ENCODE measurements around the gene PCNX2.
"Not testable (repeated sequence)": the region's sequence is repeated elsewhere in the genome, so short reads cannot be mapped to it uniquely, and the experiment has no call there.

Gene PCNX2

GRCh38 chr1:233019778-233020325 is 275.7 kb downstream of the PCNX2 start:
- Mint-ChIP-seq H3K36me3 (ENCODE audit: low read depth) (peaks cover 57% of the 10 kb centered on the region), H3K27me3 (no peaks in the 10 kb centered on the region), H3K9me3 (no peaks in the 10 kb centered on the region), H3K4me1 (ENCODE audit: low read depth) (peaks cover 2% of the 10 kb centered on the region), H3K4me3 (no peak overlapping the region), H3K27ac (no peak overlapping the region)
- DNase-seq, result no peak

- H3K4me1 Mint-ChIP-seq (ENCODE audit: low read depth), result peaks cover 2% of the 10 kb centered on the region
- no peaks in the 10 kb centered on the region for H3K27me3 Mint-ChIP-seq
- no peak overlapping the region for H3K4me3 Mint-ChIP-seq
- peaks cover 58% of the 10 kb centered on the region for H3K36me3 Mint-ChIP-seq (ENCODE audit: low read depth)
- no peak for DNase-seq
- no peaks in the 10 kb centered on the region for H3K9me3 Mint-ChIP-seq
- H3K27ac Mint-ChIP-seq, result no peak overlapping the region
These were observed 276.4 kb downstream of the PCNX2 start for GRCh38 chr1:233019083-233019482.

GRCh38 chr1:233016798-233017197 is 278.7 kb downstream of the PCNX2 start:
- H3K36me3 Mint-ChIP-seq (ENCODE audit: low read depth), result peaks cover 67% of the 10 kb centered on the region
- no peak for DNase-seq
- H3K4me3 Mint-ChIP-seq, result no peak overlapping the region
- no peaks in the 10 kb centered on the region for H3K9me3 Mint-ChIP-seq
- H3K27ac Mint-ChIP-seq, result no peak overlapping the region
- H3K4me1 Mint-ChIP-seq (ENCODE audit: low read depth), result peaks cover 2% of the 10 kb centered on the region
- H3K27me3 Mint-ChIP-seq, result no peaks in the 10 kb centered on the region

GRCh38 chr1:233015965-233016364 is 279.6 kb downstream of the PCNX2 start:
- Mint-ChIP-seq H3K4me3 (no peak overlapping the region), H3K36me3 (ENCODE audit: low read depth) (peaks cover 69% of the 10 kb centered on the region), H3K9me3 (no peaks in the 10 kb centered on the region), H3K27me3 (no peaks in the 10 kb centered on the region), H3K4me1 (ENCODE audit: low read depth) (peaks cover 2% of the 10 kb centered on the region), H3K27ac (no peak overlapping the region)
- no peak for DNase-seq

- Mint-ChIP-seq H3K4me3 (no peak overlapping the region), H3K36me3 (ENCODE audit: low read depth) (peaks cover 70% of the 10 kb centered on the region), H3K27ac (no peak overlapping the region), H3K4me1 (ENCODE audit: low read depth) (peaks cover 2% of the 10 kb centered on the region), H3K9me3 (no peaks in the 10 kb centered on the region), H3K27me3 (no peaks in the 10 kb centered on the region)
- no peak for DNase-seq
These were observed 283.5 kb downstream of the PCNX2 start for GRCh38 chr1:233012021-233012420.

GRCh38 chr1:233010146-233010545 is 285.4 kb downstream of the PCNX2 start:
- H3K27me3 Mint-ChIP-seq, result no peaks in the 10 kb centered on the region
- H3K27ac Mint-ChIP-seq, result no peak overlapping the region
- DNase-seq, result no peak
- H3K9me3 Mint-ChIP-seq, result no peaks in the 10 kb centered on the region
- H3K4me3 Mint-ChIP-seq, result no peak overlapping the region
- H3K36me3 Mint-ChIP-seq (ENCODE audit: low read depth), result peaks cover 73% of the 10 kb centered on the region
- H3K4me1 Mint-ChIP-seq (ENCODE audit: low read depth), result no peaks in the 10 kb centered on the region

GRCh38 chr1:233006541-233006973 is 289.0 kb downstream of the PCNX2 start:
- Mint-ChIP-seq H3K27ac (no peak overlapping the region), H3K4me3 (no peak overlapping the region), H3K4me1 (ENCODE audit: low read depth) (no peaks in the 10 kb centered on the region), H3K9me3 (no peaks in the 10 kb centered on the region), H3K36me3 (ENCODE audit: low read depth) (peaks cover 70% of the 10 kb centered on the region), H3K27me3 (no peaks in the 10 kb centered on the region)
- no peak for DNase-seq

GRCh38 chr1:233006108-233006507 is 289.4 kb downstream of the PCNX2 start:
- H3K27me3 Mint-ChIP-seq, result no peaks in the 10 kb centered on the region
- H3K36me3 Mint-ChIP-seq (ENCODE audit: low read depth), result peaks cover 72% of the 10 kb centered on the region
- no peaks in the 10 kb centered on the region for H3K4me1 Mint-ChIP-seq (ENCODE audit: low read depth)
- DNase-seq, result no peak
- no peaks in the 10 kb centered on the region for H3K9me3 Mint-ChIP-seq
- H3K27ac Mint-ChIP-seq, result no peak overlapping the region
- H3K4me3 Mint-ChIP-seq, result no peak overlapping the region

- Mint-ChIP-seq H3K27ac (no peak overlapping the region), H3K4me1 (ENCODE audit: low read depth) (no peaks in the 10 kb centered on the region), H3K27me3 (no peaks in the 10 kb centered on the region), H3K4me3 (no peak overlapping the region), H3K36me3 (ENCODE audit: low read depth) (peaks cover 76% of the 10 kb centered on the region), H3K9me3 (no peaks in the 10 kb centered on the region)
- no peak for DNase-seq
These were observed 289.8 kb downstream of the PCNX2 start for GRCh38 chr1:233005703-233006102.

GRCh38 chr1:233005156-233005555 is 290.4 kb downstream of the PCNX2 start:
- Mint-ChIP-seq H3K36me3 (ENCODE audit: low read depth) (peaks cover 80% of the 10 kb centered on the region), H3K27me3 (no peaks in the 10 kb centered on the region), H3K4me3 (no peak overlapping the region), H3K4me1 (ENCODE audit: low read depth) (no peaks in the 10 kb centered on the region), H3K9me3 (no peaks in the 10 kb centered on the region), H3K27ac (no peak overlapping the region)
- no peak for DNase-seq

- no peak overlapping the region for H3K27ac Mint-ChIP-seq
These were observed 291.1 kb downstream of the PCNX2 start for GRCh38 chr1:233004451-233004850.

GRCh38 chr1:233003638-233004037 is 291.9 kb downstream of the PCNX2 start:
- peaks cover 82% of the 10 kb centered on the region for H3K36me3 Mint-ChIP-seq (ENCODE audit: low read depth)
- not testable (repeated sequence) for H3K4me1 Mint-ChIP-seq (ENCODE audit: low read depth); H3K27ac Mint-ChIP-seq; DNase-seq; H3K4me3 Mint-ChIP-seq; H3K27me3 Mint-ChIP-seq; H3K9me3 Mint-ChIP-seq

More at GRCh38 chr1:233004451-233004850, 291.1 kb downstream of the PCNX2 start:
- DNase-seq, result no peak
- H3K4me1 Mint-ChIP-seq (ENCODE audit: low read depth), result no peaks in the 10 kb centered on the region
- no peaks in the 10 kb centered on the region for H3K9me3 Mint-ChIP-seq
- no peaks in the 10 kb centered on the region for H3K27me3 Mint-ChIP-seq
- peaks cover 80% of the 10 kb centered on the region for H3K36me3 Mint-ChIP-seq (ENCODE audit: low read depth)
- no peak overlapping the region for H3K4me3 Mint-ChIP-seq

GRCh38 chr1:232999956-233000625 is 295.4 kb downstream of the PCNX2 start:
- Mint-ChIP-seq H3K27me3 (no peaks in the 10 kb centered on the region), H3K9me3 (no peaks in the 10 kb centered on the region), H3K27ac (no peak overlapping the region), H3K36me3 (ENCODE audit: low read depth) (peaks cover 92% of the 10 kb centered on the region), H3K4me3 (no peak overlapping the region), H3K4me1 (ENCODE audit: low read depth) (no peaks in the 10 kb centered on the region)
- DNase-seq, result no peak

GRCh38 chr1:232998646-232999045 is 296.9 kb downstream of the PCNX2 start:
- Mint-ChIP-seq H3K9me3 (peaks cover 13% of the 10 kb centered on the region), H3K4me1 (ENCODE audit: low read depth) (no peaks in the 10 kb centered on the region), H3K27me3 (no peaks in the 10 kb centered on the region), H3K36me3 (ENCODE audit: low read depth) (peaks cover 94% of the 10 kb centered on the region), H3K4me3 (no peak overlapping the region), H3K27ac (no peak overlapping the region)
- DNase-seq, result no peak

GRCh38 chr1:232998138-232998537 is 297.4 kb downstream of the PCNX2 start:
- peaks cover 94% of the 10 kb centered on the region for H3K36me3 Mint-ChIP-seq (ENCODE audit: low read depth)
- no peaks in the 10 kb centered on the region for H3K4me1 Mint-ChIP-seq (ENCODE audit: low read depth)
- DNase-seq, result no peak
- no peaks in the 10 kb centered on the region for H3K27me3 Mint-ChIP-seq
- no peak overlapping the region for H3K4me3 Mint-ChIP-seq
- H3K9me3 Mint-ChIP-seq, result peaks cover 16% of the 10 kb centered on the region
- H3K27ac Mint-ChIP-seq, result no peak overlapping the region

All from activated T-cell treated with anti-CD3 and anti-CD28 coated beads, Interleukin-2, amount 50 U/mL, for 24 hours (primary cell).